Neuronal stem cell (in vitro differentiated cells): ENCODE results near the gene BCR.

Source experiments
- DNase-seq: peaks from one replicate; pipeline ENCODE4 v3.0.0-alpha.2; 2013; ENCODE audit warnings: low spot score
- H2AFZ ChIP-seq: one replicate; pipeline ENCODE4 v1.6.1; 2013; ENCODE audit warnings: mild to moderate bottlenecking, low read length, inconsistent platforms
- H2AK5ac ChIP-seq: 2 replicates; pipeline ENCODE4 v1.6.1; 2013; ENCODE audit warnings: low read depth, mild to moderate bottlenecking, inconsistent platforms, low read length, moderate library complexity, mixed read lengths
- H2BK120ac ChIP-seq: 2 replicates; pipeline ENCODE4 v1.6.1; 2013; ENCODE audit warnings: low read depth, mild to moderate bottlenecking, inconsistent platforms, low read length, moderate library complexity, mixed read lengths
- H2BK12ac ChIP-seq: one replicate; pipeline ENCODE4 v1.6.1; 2013; ENCODE audit warnings: low read length, inconsistent platforms
- H2BK15ac ChIP-seq: 2 replicates; pipeline ENCODE4 v1.6.1; 2013; ENCODE audit warnings: mild to moderate bottlenecking, low read length, inconsistent platforms, mixed read lengths
- H2BK5ac ChIP-seq: one replicate; pipeline ENCODE4 v1.6.1; 2013; ENCODE audit warnings: inconsistent platforms, mild to moderate bottlenecking, low read length, moderate library complexity
- H3K14ac ChIP-seq: one replicate; pipeline ENCODE4 v1.6.1; 2013; ENCODE audit warnings: low read length, inconsistent platforms
- H3K18ac ChIP-seq: 2 replicates; pipeline ENCODE4 v1.6.1; 2013; ENCODE audit warnings: low read length, inconsistent platforms
- H3K23ac ChIP-seq: 2 replicates; pipeline ENCODE4 v1.6.1; 2013; ENCODE audit warnings: low read depth, mild to moderate bottlenecking, mixed read lengths, low read length, inconsistent platforms; ENCODE audit not compliant: poor library complexity
- H3K27ac ChIP-seq: replicated peaks from 3 replicates; pipeline ENCODE4 v1.5.1; 2013; ENCODE audit warnings: low read length, inconsistent platforms
- H3K27me3 ChIP-seq, 3 experiments: 2 replicates each; pipeline ENCODE4 v1.6.1; 2013; ENCODE audit warnings: low read length in 3 of 3, mild to moderate bottlenecking in 2 of 3, inconsistent platforms in 1 of 3, low read depth in 1 of 3, mixed read lengths in 1 of 3, moderate library complexity in 1 of 3; ENCODE audit not compliant: control insufficient read depth in 3 of 3, insufficient read depth in 3 of 3
- H3K36me3 ChIP-seq, 2 donors: replicated peaks in 1 of 2; 2 replicates each; pipeline ENCODE4 v1.6.1; 2013; ENCODE audit warnings: low read length in 2 of 2; ENCODE audit not compliant: control insufficient read depth in 2 of 2, insufficient read depth in 2 of 2
- H3K4ac ChIP-seq: 2 replicates; pipeline ENCODE4 v1.6.1; 2013; ENCODE audit warnings: inconsistent platforms, mild to moderate bottlenecking, low read length, moderate library complexity
- H3K4me1 ChIP-seq, 2 donors: 1 replicate in 1 of 2; 2 replicates in 1 of 2; pipeline ENCODE4 v1.6.1; 2013; ENCODE audit warnings: low read length in 2 of 2, low read depth in 1 of 2; ENCODE audit not compliant: control insufficient read depth in 2 of 2, insufficient read depth in 1 of 2
- H3K4me2 ChIP-seq: one replicate; pipeline ENCODE4 v1.6.1; 2013; ENCODE audit warnings: mild to moderate bottlenecking, low read length, inconsistent platforms; ENCODE audit not compliant: insufficient read depth, poor library complexity, severe bottlenecking
- H3K4me3 ChIP-seq, 2 donors: 2 replicates each; pipeline ENCODE4 v1.5.1; 2013; ENCODE audit warnings: low read length in 2 of 2, mild to moderate bottlenecking in 2 of 2, inconsistent platforms in 1 of 2, moderate library complexity in 1 of 2
- H3K79me1 ChIP-seq: one replicate; pipeline ENCODE4 v1.6.1; 2013; ENCODE audit warnings: low read depth, mild to moderate bottlenecking, inconsistent platforms, low read length, moderate library complexity
- H3K9ac ChIP-seq: one replicate; pipeline ENCODE4 v1.6.1; 2013; ENCODE audit warnings: mild to moderate bottlenecking, low read depth, low read length, inconsistent platforms; ENCODE audit not compliant: poor library complexity
- H3K9me3 ChIP-seq, 2 donors: replicated peaks in 1 of 2; 2 replicates each; pipeline versions ENCODE3 to v1.6.1; 2013; ENCODE audit warnings: low read length in 2 of 2, mild to moderate bottlenecking in 2 of 2, inconsistent platforms in 1 of 2, low read depth in 1 of 2, mixed read lengths in 1 of 2, moderate library complexity in 1 of 2; ENCODE audit not compliant: control insufficient read depth in 2 of 2, insufficient read depth in 1 of 2
- H4K8ac ChIP-seq: one replicate; pipeline ENCODE4 v1.6.1; 2013; ENCODE audit warnings: low read depth, mild to moderate bottlenecking, inconsistent platforms, low read length, moderate library complexity
- H4K91ac ChIP-seq: one replicate; pipeline ENCODE4 v1.6.1; 2013; ENCODE audit warnings: low read length, low read depth, mild to moderate bottlenecking, inconsistent platforms; ENCODE audit not compliant: poor library complexity
- WGBS, 2 donors: extraction: QIAGEN DNeasy Blood & Tissue Kit; methylation state at CpG; one replicate each; pipeline ENCODE4 v1.1.7; 2013; ENCODE audit warnings: missing lambda C conversion rate in 2 of 2, mixed read lengths in 1 of 2; ENCODE audit not compliant: insufficient read length in 2 of 2, insufficient replicate concordance in 1 of 2; ENCODE audit errors: extremely low coverage in 2 of 2; 5-methylcytosine and 5-hydroxymethylcytosine counted together

The BCR gene

GRCh38 chr22:23272834-23273233, 92.5 kb downstream of the BCR start:
- Histone ChIP-seq H3K14ac (no peak overlapping the region), H2BK15ac (no peak overlapping the region), H4K8ac (no peak overlapping the region), H3K4ac (no peak overlapping the region), H3K79me1 (no peaks in the 10 kb centered on the region), H4K91ac (no peak overlapping the region), H2BK120ac (no peak overlapping the region), H3K9ac (no peak overlapping the region), H3K18ac (no peak overlapping the region), H3K27ac (no peak overlapping the region), H3K9me3 (no peaks in the 10 kb centered on the region), H3K27me3 (no peaks in the 10 kb centered on the region), H3K4me3 (no peak overlapping the region), H2AFZ (no peak overlapping the region), H2BK12ac (no peak overlapping the region), H2AK5ac (no peak overlapping the region), H3K4me1 (peaks cover 3 to 10% of the 10 kb centered on the region in 2 donors), H3K23ac (peak overlapping the region; percentile 16), H3K4me2 (no peak overlapping the region), H3K36me3 (peaks cover 51 to 94% of the 10 kb centered on the region in 2 donors), H2BK5ac (no peak overlapping the region)
- no CpG with 5 or more reads among the region's 11 CpGs for WGBS, 2 donors
- DNase-seq, result no peak

GRCh38 chr22:23273445-23274145, 93.3 kb downstream of the BCR start:
- H4K91ac ChIP-seq, result no peak overlapping the region
- H4K8ac ChIP-seq, result no peak overlapping the region
- no peak overlapping the region for H2BK5ac ChIP-seq
- peaks cover 2 to 10% of the 10 kb centered on the region in 2 donors for H3K4me1 ChIP-seq
- no peaks in the 10 kb centered on the region for H3K9me3 ChIP-seq
- H3K9ac ChIP-seq, result no peak overlapping the region
- DNase-seq, result no peak
- H3K4me2 ChIP-seq, result no peak overlapping the region
- no peak overlapping the region for H2AK5ac ChIP-seq
- no peak overlapping the region for H3K4me3 ChIP-seq
- no peak overlapping the region for H3K14ac ChIP-seq
- peaks cover 48 to 92% of the 10 kb centered on the region in 2 donors for H3K36me3 ChIP-seq
- no peaks in the 10 kb centered on the region for H3K27me3 ChIP-seq
- no peak overlapping the region for H3K18ac ChIP-seq
- H3K79me1 ChIP-seq, result no peaks in the 10 kb centered on the region
- no peak overlapping the region for H3K27ac ChIP-seq
- no peak overlapping the region for H2BK15ac ChIP-seq
- no peak overlapping the region for H2AFZ ChIP-seq
- WGBS, 2 donors, result no CpG with 5 or more reads among the region's 10 CpGs
- H3K4ac ChIP-seq, result no peak overlapping the region
- no peak overlapping the region for H2BK12ac ChIP-seq
- H2BK120ac ChIP-seq, result no peak overlapping the region
- peak overlapping the region; percentile 22 for H3K23ac ChIP-seq

GRCh38 chr22:23274146-23274526, 93.8 kb downstream of the BCR start:
- no peak overlapping the region for H3K4ac ChIP-seq
- H2BK12ac ChIP-seq, result no peak overlapping the region
- no peak overlapping the region for H2AK5ac ChIP-seq
- peaks cover 2 to 10% of the 10 kb centered on the region in 2 donors for H3K4me1 ChIP-seq
- H4K91ac ChIP-seq, result no peak overlapping the region
- DNase-seq, result no peak
- no peaks in the 10 kb centered on the region for H3K79me1 ChIP-seq
- no peak overlapping the region for H2BK15ac ChIP-seq
- H3K23ac ChIP-seq, result peak overlapping the region; percentile 22
- no peak overlapping the region for H3K4me2 ChIP-seq
- no peak overlapping the region for H2AFZ ChIP-seq
- H3K27ac ChIP-seq, result no peak overlapping the region
- no peak overlapping the region for H3K14ac ChIP-seq
- H3K9ac ChIP-seq, result peak overlapping the region; percentile 50
- no peak overlapping the region for H3K18ac ChIP-seq
- no peaks in the 10 kb centered on the region for H3K27me3 ChIP-seq
- no peak overlapping the region for H2BK5ac ChIP-seq
- H3K4me3 ChIP-seq, result peak overlapping the region in 1 of 2 donors; percentile 25
- WGBS, 2 donors, result no CpG with 5 or more reads among the region's 10 CpGs
- peaks cover 50 to 92% of the 10 kb centered on the region in 2 donors for H3K36me3 ChIP-seq
- no peak overlapping the region for H2BK120ac ChIP-seq
- no peak overlapping the region for H4K8ac ChIP-seq
- H3K9me3 ChIP-seq, result no peaks in the 10 kb centered on the region

- Histone ChIP-seq H2AFZ (no peak overlapping the region), H2BK120ac (no peak overlapping the region), H2BK12ac (no peak overlapping the region), H3K4me2 (no peak overlapping the region), H2BK5ac (no peak overlapping the region), H3K36me3 (peaks cover 56 to 91% of the 10 kb centered on the region in 2 donors), H3K18ac (no peak overlapping the region), H2BK15ac (no peak overlapping the region), H2AK5ac (peak overlapping the region; percentile 18), H3K9me3 (no peaks in the 10 kb centered on the region), H3K4me3 (no peak overlapping the region), H3K4me1 (peaks cover 0 to 4% of the 10 kb centered on the region in 2 donors), H3K27ac (no peak overlapping the region), H3K27me3 (no peaks in the 10 kb centered on the region), H3K4ac (no peak overlapping the region), H4K8ac (no peak overlapping the region), H4K91ac (no peak overlapping the region), H3K79me1 (peaks cover 2% of the 10 kb centered on the region), H3K14ac (peak overlapping the region; percentile 47), H3K23ac (peak overlapping the region; percentile 90), H3K9ac (no peak overlapping the region)
- WGBS, 2 donors, result no CpG with 5 or more reads among the region's 15 CpGs
- DNase-seq, result no peak
Measured at GRCh38 chr22:23274891-23275694, 94.8 kb downstream of the BCR start.
